ENCODE measurements around the gene LHFPL5.

DNA sequence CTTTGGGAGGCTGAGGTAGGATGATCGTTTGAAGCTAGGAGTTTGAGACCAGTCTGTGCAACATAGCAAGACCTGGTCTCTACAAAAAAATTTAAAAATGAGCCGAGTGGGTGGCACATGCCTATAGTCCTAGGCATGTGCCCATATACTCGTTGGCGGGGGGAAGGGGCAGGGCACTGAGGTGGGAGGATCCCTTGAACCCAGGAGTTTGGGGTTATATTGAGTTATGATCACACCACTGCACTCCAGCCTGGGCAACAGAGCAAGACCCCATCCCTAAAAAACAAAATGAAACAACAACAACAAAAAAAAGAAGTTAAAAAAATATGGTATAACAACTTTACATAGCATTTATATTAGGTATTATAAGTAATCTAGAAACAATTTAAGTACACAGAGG lies 47.8 kb downstream of the LHFPL5 start:
- TF ChIP-seq YY1 (IDR thresholded peaks at IDR 0.05; ENCODE audit: extremely low read depth, insufficient replicate concordance, low read depth, low read length) = no peak
- no peak for TF ChIP-seq EZH2 (IDR thresholded peaks at IDR 0.05)
- TF ChIP-seq JUND (IDR thresholded peaks at IDR 0.05) = no peak
- no peak for TF ChIP-seq POLR2A (IDR thresholded peaks at IDR 0.05; ENCODE audit: borderline replicate concordance, extremely low read depth, insufficient read depth, insufficient read length)
- TF ChIP-seq, protein P1, sequence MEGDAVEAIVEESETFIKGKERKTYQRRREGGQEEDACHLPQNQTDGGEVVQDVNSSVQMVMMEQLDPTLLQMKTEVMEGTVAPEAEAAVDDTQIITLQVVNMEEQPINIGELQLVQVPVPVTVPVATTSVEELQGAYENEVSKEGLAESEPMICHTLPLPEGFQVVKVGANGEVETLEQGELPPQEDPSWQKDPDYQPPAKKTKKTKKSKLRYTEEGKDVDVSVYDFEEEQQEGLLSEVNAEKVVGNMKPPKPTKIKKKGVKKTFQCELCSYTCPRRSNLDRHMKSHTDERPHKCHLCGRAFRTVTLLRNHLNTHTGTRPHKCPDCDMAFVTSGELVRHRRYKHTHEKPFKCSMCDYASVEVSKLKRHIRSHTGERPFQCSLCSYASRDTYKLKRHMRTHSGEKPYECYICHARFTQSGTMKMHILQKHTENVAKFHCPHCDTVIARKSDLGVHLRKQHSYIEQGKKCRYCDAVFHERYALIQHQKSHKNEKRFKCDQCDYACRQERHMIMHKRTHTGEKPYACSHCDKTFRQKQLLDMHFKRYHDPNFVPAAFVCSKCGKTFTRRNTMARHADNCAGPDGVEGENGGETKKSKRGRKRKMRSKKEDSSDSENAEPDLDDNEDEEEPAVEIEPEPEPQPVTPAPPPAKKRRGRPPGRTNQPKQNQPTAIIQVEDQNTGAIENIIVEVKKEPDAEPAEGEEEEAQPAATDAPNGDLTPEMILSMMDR (IDR thresholded peaks at IDR 0.05 in 2 of 3, conservative IDR thresholded peaks at IDR 0.05 in 1 of 3; ENCODE audit: borderline replicate concordance in 1 of 3, insufficient read depth in 1 of 3, low read depth in 2 of 3, low read length in 2 of 3) = no peak
- TF ChIP-seq CBX3 (IDR thresholded peaks at IDR 0.05; ENCODE audit: low read depth) = no peak
